Measurements from ENCODE around the gene CAMK1D. TPM values are rescaled to one million over a fixed set of nuclear protein-coding genes. Genes with fewer than 3 reads are reported as not detected.
"Not testable (repeated sequence)": the region's sequence is repeated elsewhere in the genome, so short reads cannot be mapped to it uniquely, and the experiment has no call there.

CAMK1D gene
- total RNA-seq, 4 donors from 2014 or later, result 0.55 to 2.2 (median 1.5) TPM

DNA sequence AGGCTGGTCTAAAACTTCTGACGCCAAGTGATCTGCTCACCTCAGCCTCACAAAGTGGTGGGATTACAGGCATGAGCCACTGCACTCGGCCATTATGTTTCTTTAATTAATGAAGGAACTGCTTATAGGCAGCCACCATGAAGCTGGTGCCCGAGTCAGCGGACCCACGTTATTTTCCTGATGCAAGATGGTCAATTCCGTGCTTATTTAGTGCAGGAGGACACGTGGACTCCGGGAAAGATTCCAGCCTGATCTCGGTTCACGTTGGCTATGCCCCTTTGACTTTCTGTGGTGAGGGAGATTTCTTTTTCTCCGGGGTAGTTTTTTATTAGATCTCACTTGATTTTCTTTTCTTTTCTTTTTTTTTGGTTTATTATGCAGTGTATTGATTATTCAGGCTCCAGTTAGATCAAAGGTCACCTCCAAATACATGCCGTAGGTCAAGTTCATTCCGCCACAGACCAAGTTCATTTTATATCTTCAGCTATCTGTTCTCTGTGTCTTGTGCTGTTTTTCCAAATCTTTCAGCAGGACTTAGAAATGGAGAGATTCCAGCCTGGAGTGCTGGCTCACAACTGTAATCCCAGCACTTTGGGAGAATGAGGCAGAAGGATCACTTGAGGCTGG lies 8.3 kb downstream of the CAMK1D start:
- no peak overlapping the region for H3K4me3 ChIP-seq
- no peak for ATAC-seq
- no peaks in the 10 kb centered on the region for H3K4me1 ChIP-seq
- no peaks in the 10 kb centered on the region for H3K9me3 ChIP-seq
- H3K27ac ChIP-seq, result no peak overlapping the region
- H3K27me3 ChIP-seq, result no peaks in the 10 kb centered on the region
- intact Hi-C loops (cut with DNase I; ENCODE audit: low total_unique reads) (no loop called here), in situ Hi-C loops (cut with MboI; ENCODE audit: low sequenced_read_pairs in 4 of 4) (no loop called here)
- no peak for TF ChIP-seq POLR2A (IDR thresholded peaks at IDR 0.05)
- TF ChIP-seq, protein P1, sequence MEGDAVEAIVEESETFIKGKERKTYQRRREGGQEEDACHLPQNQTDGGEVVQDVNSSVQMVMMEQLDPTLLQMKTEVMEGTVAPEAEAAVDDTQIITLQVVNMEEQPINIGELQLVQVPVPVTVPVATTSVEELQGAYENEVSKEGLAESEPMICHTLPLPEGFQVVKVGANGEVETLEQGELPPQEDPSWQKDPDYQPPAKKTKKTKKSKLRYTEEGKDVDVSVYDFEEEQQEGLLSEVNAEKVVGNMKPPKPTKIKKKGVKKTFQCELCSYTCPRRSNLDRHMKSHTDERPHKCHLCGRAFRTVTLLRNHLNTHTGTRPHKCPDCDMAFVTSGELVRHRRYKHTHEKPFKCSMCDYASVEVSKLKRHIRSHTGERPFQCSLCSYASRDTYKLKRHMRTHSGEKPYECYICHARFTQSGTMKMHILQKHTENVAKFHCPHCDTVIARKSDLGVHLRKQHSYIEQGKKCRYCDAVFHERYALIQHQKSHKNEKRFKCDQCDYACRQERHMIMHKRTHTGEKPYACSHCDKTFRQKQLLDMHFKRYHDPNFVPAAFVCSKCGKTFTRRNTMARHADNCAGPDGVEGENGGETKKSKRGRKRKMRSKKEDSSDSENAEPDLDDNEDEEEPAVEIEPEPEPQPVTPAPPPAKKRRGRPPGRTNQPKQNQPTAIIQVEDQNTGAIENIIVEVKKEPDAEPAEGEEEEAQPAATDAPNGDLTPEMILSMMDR (IDR thresholded peaks at IDR 0.05 in 4 of 5, conservative IDR thresholded peaks at IDR 0.05 in 1 of 5), result no peak
- DNase-seq, result no peak
- no peaks in the 10 kb centered on the region for H3K36me3 ChIP-seq

DNA sequence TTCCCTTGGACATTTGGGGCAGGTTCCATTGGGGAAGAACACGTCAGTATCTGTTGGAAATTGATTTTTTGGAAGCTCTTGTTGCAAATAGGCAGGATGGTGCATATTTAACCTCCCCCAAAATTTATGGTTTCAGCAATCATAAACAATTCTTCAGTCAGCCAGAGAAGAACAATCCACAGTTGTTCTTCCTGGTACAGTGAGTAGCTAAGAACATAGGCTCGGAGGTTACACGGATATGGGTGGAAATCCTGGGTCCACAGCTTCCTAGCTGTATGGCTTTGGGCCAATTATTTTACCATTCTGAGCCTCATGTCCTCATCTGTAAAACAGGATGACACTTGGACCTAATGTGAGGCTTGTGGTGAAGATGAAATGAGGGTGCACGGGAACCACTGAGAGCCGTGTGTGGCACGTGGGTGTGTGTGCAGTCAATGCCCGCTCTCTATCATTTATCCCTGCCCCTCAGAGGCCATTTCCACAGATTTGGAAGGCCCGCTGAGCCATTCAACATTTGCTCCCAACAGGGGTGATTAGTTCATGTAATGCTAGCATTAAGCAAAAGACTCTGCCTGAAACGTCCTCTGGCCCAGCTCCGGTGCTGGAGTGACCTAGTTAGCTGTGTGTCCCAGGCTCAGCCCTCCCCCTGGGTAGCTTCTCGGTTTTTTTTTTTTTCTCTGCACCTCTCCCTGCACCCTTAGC lies 9.7 kb downstream of the CAMK1D start:
- intact Hi-C loops (cut with DNase I; ENCODE audit: low total_unique reads) (no loop called here), in situ Hi-C loops (cut with MboI; ENCODE audit: low sequenced_read_pairs in 4 of 4) (no loop called here)
- H3K27me3 ChIP-seq, result no peaks in the 10 kb centered on the region
- ATAC-seq (peak in 1 of 2 donors; percentile 33), DNase-seq (peak in 1 of 2 donors; percentile 16)
- no peak overlapping the region for H3K27ac ChIP-seq
- no peaks in the 10 kb centered on the region for H3K4me1 ChIP-seq
- H3K9me3 ChIP-seq, result no peaks in the 10 kb centered on the region
- no peaks in the 10 kb centered on the region for H3K36me3 ChIP-seq
- TF ChIP-seq, protein P1 (IDR thresholded peaks at IDR 0.05 in 4 of 5, conservative IDR thresholded peaks at IDR 0.05 in 1 of 5), result no peak
- no peak for TF ChIP-seq POLR2A (IDR thresholded peaks at IDR 0.05)
- H3K4me3 ChIP-seq, result no peak overlapping the region

DNA sequence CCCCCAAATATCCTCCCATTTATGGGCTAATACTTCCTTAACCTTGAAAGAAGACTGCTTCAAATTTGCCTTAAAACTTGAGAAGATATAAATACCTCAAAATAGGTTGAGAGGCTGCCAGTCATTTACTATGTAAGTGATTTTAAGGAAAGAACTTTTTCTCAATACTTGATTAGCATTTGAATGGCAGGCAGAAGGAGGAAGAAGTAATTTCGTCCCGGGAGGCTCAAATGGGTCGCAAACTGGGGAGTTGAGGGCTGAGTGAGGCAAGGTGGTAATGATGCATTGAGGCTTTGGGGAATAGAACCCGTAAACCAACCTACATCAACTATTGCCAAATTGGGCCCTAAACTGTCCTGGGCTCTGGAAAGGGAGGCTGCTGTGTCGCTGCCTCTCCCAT lies 11.1 kb downstream of the CAMK1D start:
- ATAC-seq (no peak), DNase-seq (no peak)
- no peaks in the 10 kb centered on the region for H3K27me3 ChIP-seq
- intact Hi-C loops (cut with DNase I; ENCODE audit: low total_unique reads), result no loop called here
- H3K4me3 ChIP-seq, result no peak overlapping the region
- in situ Hi-C loops (cut with MboI; ENCODE audit: low sequenced_read_pairs in 4 of 4), result no loop called here
- no peaks in the 10 kb centered on the region for H3K9me3 ChIP-seq
- H3K4me1 ChIP-seq, result no peaks in the 10 kb centered on the region
- TF ChIP-seq, protein P1 (IDR thresholded peaks at IDR 0.05 in 4 of 5, conservative IDR thresholded peaks at IDR 0.05 in 1 of 5), result no peak
- no peak for TF ChIP-seq POLR2A (IDR thresholded peaks at IDR 0.05)
- H3K27ac ChIP-seq, result no peak overlapping the region
- H3K36me3 ChIP-seq, result no peaks in the 10 kb centered on the region

DNA sequence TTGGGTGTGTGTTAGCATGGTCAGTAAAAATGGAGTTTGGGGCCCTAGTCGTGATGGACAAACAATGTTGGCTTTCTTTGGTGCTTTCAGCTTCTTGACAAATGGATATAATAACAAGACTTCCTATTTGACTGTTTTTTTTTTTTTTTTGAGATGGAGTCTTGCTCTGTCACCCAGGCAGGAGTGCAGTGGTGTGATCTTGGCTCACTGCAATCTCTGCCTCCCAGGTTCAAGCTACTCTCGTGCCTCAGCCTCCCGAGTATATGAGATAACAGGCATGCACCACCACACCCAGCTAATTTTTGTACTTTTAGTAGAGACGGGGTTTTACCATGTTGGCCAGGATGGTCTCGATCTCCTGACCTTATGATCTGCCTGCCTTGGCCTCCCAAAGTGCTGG lies 11.8 kb downstream of the CAMK1D start:
- intact Hi-C loops (cut with DNase I; ENCODE audit: low total_unique reads); in situ Hi-C loops (cut with MboI; ENCODE audit: low sequenced_read_pairs in 4 of 4); DNase-seq; H3K4me3 ChIP-seq; H3K36me3 ChIP-seq; H3K4me1 ChIP-seq; ATAC-seq; H3K9me3 ChIP-seq; H3K27me3 ChIP-seq; H3K27ac ChIP-seq: not testable (repeated sequence)

DNA sequence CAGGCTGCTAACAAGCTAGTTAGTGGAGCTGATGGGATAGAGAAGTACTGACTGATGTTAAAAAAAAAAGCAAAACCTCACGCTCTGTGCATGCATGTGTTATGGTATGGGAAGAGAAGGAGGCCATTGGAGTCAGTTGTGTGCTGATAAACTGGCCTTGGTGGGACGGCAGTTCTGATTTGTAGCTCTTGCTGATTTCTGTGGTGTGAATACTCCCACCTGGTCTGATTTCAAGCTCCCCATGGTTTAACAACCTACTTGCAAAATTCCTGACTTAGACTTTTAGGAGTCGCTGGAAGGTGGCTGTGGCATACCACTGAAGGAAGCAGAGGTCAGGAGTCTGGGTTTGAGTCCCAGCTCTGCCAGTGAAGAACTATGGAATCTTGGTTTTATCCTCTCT lies 15.2 kb downstream of the CAMK1D start:
- Histone ChIP-seq H3K27ac (no peak overlapping the region), H3K4me3 (no peak overlapping the region), H3K27me3 (no peaks in the 10 kb centered on the region), H3K4me1 (no peaks in the 10 kb centered on the region), H3K36me3 (no peaks in the 10 kb centered on the region), H3K9me3 (no peaks in the 10 kb centered on the region)
- intact Hi-C loops (cut with DNase I; ENCODE audit: low total_unique reads), result no loop called here
- in situ Hi-C loops (cut with MboI; ENCODE audit: low sequenced_read_pairs in 4 of 4), result no loop called here
- DNase-seq, result no peak
- no peak for ATAC-seq
- TF ChIP-seq POLR2A (IDR thresholded peaks at IDR 0.05), result no peak
- TF ChIP-seq, protein P1 (IDR thresholded peaks at IDR 0.05 in 4 of 5, conservative IDR thresholded peaks at IDR 0.05 in 1 of 5), result no peak

Data from gastrocnemius medialis (tissue), 4 donors.